ENCODE results near the gene MAD1L1.

The MAD1L1 gene

DNA sequence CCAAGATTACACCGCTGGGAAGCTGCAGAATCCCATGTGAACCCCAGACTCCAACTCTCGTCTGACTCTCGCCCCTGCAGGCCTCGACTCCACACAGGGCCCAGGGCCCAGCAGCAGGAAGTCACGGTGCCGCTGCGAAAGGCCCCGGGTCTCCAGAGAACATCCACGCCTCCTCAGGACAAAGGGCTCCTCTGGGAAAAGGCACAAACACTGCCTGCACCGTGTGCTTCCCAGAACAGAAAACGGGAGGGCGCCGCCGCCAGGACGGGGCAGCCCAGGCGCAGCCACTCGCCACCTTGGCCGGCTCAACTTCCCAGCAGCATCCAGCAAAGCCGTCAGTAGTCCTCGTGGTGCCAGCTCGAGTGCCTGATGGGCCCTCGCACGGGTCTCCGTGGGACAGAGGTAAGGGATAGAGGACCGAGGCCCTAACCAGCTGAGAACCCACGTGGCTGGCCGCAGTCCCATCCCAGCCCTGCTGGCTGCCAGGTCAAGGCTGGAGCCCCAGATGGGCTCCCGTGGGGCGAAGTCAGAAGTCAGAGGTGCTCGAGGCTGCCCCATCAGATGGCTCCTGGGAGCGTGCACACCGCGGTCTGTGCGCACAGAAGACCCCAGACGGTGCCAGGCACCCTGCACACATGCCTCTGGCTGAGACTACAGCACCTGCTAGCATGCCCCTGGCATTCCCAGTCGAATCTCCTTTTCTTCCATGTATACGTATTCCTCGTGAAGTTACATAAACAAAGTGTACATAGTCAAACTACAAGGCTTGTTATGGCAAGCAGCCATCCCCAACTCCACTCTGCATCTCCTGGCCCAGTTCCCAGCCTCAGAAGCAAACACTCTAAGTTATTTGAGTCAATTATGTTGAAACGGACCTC lies 60.2 kb downstream of the MAD1L1 start:
- no peak overlapping the region for H3K9ac ChIP-seq
- peaks cover 18% of the 10 kb centered on the region for H3K4me1 ChIP-seq (ENCODE audit: low read depth, poor library complexity, severe bottlenecking)
- no peak overlapping the region for H3K4me3 ChIP-seq (IDR thresholded peaks at IDR 0.05; ENCODE audit: insufficient read depth, low read depth, low read length)
- no peaks in the 10 kb centered on the region for H4K20me1 ChIP-seq (ENCODE audit: insufficient read depth)
- H3K79me2 ChIP-seq (ENCODE audit: insufficient read depth, low read depth): no peaks in the 10 kb centered on the region
- no peaks in the 10 kb centered on the region for H3K36me3 ChIP-seq (ENCODE audit: insufficient read depth)
- no peak overlapping the region for H2AFZ ChIP-seq (ENCODE audit: low read depth)
- H3K27me3 ChIP-seq (ENCODE audit: insufficient read depth, low read depth): no peaks in the 10 kb centered on the region
- no peak overlapping the region for H3K4me2 ChIP-seq
- no peak overlapping the region for H3K27ac ChIP-seq
- TF ChIP-seq, protein P1, sequence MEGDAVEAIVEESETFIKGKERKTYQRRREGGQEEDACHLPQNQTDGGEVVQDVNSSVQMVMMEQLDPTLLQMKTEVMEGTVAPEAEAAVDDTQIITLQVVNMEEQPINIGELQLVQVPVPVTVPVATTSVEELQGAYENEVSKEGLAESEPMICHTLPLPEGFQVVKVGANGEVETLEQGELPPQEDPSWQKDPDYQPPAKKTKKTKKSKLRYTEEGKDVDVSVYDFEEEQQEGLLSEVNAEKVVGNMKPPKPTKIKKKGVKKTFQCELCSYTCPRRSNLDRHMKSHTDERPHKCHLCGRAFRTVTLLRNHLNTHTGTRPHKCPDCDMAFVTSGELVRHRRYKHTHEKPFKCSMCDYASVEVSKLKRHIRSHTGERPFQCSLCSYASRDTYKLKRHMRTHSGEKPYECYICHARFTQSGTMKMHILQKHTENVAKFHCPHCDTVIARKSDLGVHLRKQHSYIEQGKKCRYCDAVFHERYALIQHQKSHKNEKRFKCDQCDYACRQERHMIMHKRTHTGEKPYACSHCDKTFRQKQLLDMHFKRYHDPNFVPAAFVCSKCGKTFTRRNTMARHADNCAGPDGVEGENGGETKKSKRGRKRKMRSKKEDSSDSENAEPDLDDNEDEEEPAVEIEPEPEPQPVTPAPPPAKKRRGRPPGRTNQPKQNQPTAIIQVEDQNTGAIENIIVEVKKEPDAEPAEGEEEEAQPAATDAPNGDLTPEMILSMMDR (conservative IDR thresholded peaks at IDR 0.05; ENCODE audit: low read depth, low read length): no peak

DNA sequence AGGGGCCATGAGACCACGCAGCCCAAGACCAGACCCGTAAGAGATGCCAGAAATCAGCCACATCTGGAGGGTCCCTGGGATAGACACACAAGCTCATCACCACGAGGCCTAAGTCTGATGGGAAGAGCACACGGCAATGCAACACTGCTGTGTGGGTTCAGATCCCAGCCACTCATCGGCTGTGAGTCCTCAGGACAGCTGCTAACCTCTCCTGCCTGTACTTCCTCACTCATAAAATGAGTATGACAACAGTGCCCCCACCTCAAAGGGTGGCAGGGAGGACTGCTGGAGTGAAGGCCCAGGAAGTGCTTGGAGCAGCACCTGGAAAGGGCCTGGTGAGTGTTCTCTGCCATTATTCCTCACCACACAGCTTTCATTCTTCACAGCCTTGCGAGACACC lies 60.9 kb downstream of the MAD1L1 start:
- H2AFZ ChIP-seq (ENCODE audit: low read depth): no peak overlapping the region
- no peak overlapping the region for H3K27ac ChIP-seq
- H4K20me1 ChIP-seq (ENCODE audit: insufficient read depth): no peaks in the 10 kb centered on the region
- no peak overlapping the region for H3K4me3 ChIP-seq (IDR thresholded peaks at IDR 0.05; ENCODE audit: insufficient read depth, low read depth, low read length)
- peaks cover 19% of the 10 kb centered on the region for H3K4me1 ChIP-seq (ENCODE audit: low read depth, poor library complexity, severe bottlenecking)
- no peak overlapping the region for H3K4me2 ChIP-seq
- no peaks in the 10 kb centered on the region for H3K79me2 ChIP-seq (ENCODE audit: insufficient read depth, low read depth)
- H3K27me3 ChIP-seq (ENCODE audit: insufficient read depth, low read depth): no peaks in the 10 kb centered on the region
- no peaks in the 10 kb centered on the region for H3K36me3 ChIP-seq (ENCODE audit: insufficient read depth)
- TF ChIP-seq, protein P1 (conservative IDR thresholded peaks at IDR 0.05; ENCODE audit: low read depth, low read length): no peak
- no peak overlapping the region for H3K9ac ChIP-seq

DNA sequence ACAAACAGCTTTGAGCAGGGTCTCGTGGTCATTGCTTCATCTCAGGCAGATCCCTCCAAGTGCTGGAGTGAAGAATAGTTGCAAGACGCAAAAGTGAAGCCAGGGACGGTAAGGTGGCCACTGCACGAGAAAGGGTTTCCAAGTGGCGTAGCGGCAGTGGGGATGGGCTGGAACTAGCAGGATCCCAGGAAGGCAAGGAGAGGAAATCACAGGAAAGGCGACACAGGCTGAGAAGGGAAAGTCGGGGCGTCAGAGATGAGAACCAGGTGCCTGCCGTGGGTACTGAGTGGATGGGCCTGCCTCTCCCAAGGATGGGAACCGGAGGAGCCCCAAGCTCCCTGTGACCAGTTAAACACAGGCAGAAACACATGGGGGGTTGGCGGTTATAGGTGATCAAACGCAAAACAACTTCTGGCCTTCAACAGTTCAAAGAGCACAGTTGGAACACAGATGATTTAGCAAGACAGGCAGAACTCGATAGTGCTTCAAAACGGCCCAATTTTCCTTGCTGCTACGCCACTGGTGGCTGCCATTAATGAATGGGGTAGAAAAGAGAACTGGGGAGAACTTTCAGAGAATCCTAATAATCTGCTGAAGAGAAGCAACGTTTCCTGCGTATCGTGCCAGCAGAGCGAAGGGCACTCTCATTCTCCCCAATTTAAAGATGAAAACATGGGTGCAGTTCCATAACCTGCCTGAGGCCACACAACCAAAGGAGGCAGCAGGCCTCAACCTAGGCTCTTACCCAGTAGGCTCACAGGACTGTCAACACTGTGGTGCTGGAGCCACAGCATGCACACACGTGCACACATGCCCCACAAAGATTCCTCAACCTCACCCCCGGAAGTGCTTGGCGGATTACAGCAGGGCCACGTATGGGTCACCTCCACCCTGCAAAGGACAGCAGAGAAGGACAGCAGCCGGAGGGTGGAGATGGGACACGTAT lies 61.9 kb downstream of the MAD1L1 start:
- H3K9ac ChIP-seq: no peak overlapping the region
- no peaks in the 10 kb centered on the region for H3K27me3 ChIP-seq (ENCODE audit: insufficient read depth, low read depth)
- TF ChIP-seq, protein P1 (conservative IDR thresholded peaks at IDR 0.05; ENCODE audit: low read depth, low read length): no peak

DNA sequence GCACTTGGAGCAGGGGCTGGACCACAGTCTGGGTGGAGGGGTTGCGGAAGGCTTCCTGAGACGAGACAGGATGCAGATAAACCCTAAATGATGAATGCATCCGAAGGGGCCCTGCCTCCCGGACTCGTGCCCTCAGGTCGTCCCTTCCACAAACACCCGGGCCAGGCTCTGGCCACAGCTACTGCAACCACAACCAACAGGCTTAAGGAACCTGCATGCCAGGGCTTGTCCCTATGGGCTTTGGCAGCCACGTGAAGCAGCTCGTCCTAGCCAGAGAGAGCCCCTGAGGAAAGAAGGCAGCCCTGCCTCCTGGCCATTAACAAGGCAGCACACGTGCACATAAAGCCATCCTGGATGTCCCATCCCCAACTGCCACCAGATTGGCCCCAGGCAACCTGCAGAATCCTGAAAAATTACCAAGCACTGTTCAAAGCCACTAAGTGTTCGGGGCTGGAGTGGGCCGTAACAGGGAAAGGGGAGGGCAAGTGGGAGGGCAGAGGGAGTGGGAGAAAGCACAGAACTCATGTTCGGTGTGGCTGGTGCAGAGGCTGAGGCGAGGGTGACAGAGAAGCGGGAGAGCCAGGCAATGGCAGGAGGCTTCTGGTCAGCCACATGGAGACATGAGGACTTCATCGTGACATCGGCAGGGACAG lies 62.7 kb downstream of the MAD1L1 start:
- TF ChIP-seq, protein P1 (conservative IDR thresholded peaks at IDR 0.05; ENCODE audit: low read depth, low read length): no peak
- Histone ChIP-seq H3K27ac (no peak overlapping the region), H3K4me1 (ENCODE audit: low read depth, poor library complexity, severe bottlenecking) (peaks cover 24% of the 10 kb centered on the region), H3K36me3 (ENCODE audit: insufficient read depth) (no peaks in the 10 kb centered on the region), H2AFZ (ENCODE audit: low read depth) (no peak overlapping the region), H4K20me1 (ENCODE audit: insufficient read depth) (no peaks in the 10 kb centered on the region), H3K79me2 (ENCODE audit: insufficient read depth, low read depth) (no peaks in the 10 kb centered on the region), H3K4me3 (IDR thresholded peaks at IDR 0.05; ENCODE audit: insufficient read depth, low read depth, low read length) (no peak overlapping the region), H3K9ac (no peak overlapping the region), H3K27me3 (ENCODE audit: insufficient read depth, low read depth) (no peaks in the 10 kb centered on the region), H3K4me2 (no peak overlapping the region)

More for the DNA sequence above, 61.9 kb downstream of the MAD1L1 start:
- Histone ChIP-seq H3K36me3 (ENCODE audit: insufficient read depth) (no peaks in the 10 kb centered on the region), H3K27ac (no peak overlapping the region), H2AFZ (ENCODE audit: low read depth) (no peak overlapping the region), H4K20me1 (ENCODE audit: insufficient read depth) (no peaks in the 10 kb centered on the region), H3K4me2 (no peak overlapping the region), H3K4me3 (IDR thresholded peaks at IDR 0.05; ENCODE audit: insufficient read depth, low read depth, low read length) (no peak overlapping the region), H3K79me2 (ENCODE audit: insufficient read depth, low read depth) (no peaks in the 10 kb centered on the region), H3K4me1 (ENCODE audit: low read depth, poor library complexity, severe bottlenecking) (peaks cover 23% of the 10 kb centered on the region)
